DOHH2 (cell line): ENCODE results near the gene MAP2K6.

Source experiments
- CTCF ChIP-seq: fragments of 200-600 bp; sonication (generic); IDR thresholded peaks from one replicate; pipeline ENCODE4 v1.5.1; 2014; ENCODE audit warnings: antibody characterized with exemption, mild to moderate bottlenecking, low read depth, low read length; ENCODE audit not compliant: poor library complexity, severe bottlenecking
- EZH2phosphoT487 ChIP-seq: fragments of 200-600 bp; sonication (generic); IDR thresholded peaks from 2 replicates; pipeline ENCODE4 v1.6.1; 2017; ENCODE audit warnings: borderline replicate concordance, mild to moderate bottlenecking, antibody characterized with exemption, low read length, moderate library complexity, mixed read lengths

GRCh38 chr17:69461951-69462369 lies 47.5 kb downstream of the MAP2K6 start:
- TF ChIP-seq CTCF (no peak), EZH2phosphoT487 (no peak)
